DMS53 treated with DMSO at 0.1 percent for 48 hours (cell line): ENCODE data around the gene PCSK4.
"Not testable (repeated sequence)": the region's sequence is repeated elsewhere in the genome, so short reads cannot be mapped to it uniquely, and the experiment has no call there.

Experiments used
- DNase-seq: peaks from one replicate; lab custom pipeline; 2025; ENCODE audit not compliant: unreplicated experiment; lab: John Stamatoyannopoulos, UW

Gene PCSK4

GRCh38 chr19:1490311-1491113 is at the start of gene PCSK4:
TSS of gene PCSK4 (minus strand) at chr19:1490350. CDS start at chr19:1490346, 4 bp downstream.
- peak; percentile 94 for DNase-seq

- DNase-seq = not testable (repeated sequence)
Observed at GRCh38 chr19:1539749-1540148, 49.6 kb upstream of the PCSK4 start.

GRCh38 chr19:1538978-1539377 is 48.8 kb upstream of the PCSK4 start:
- no peak for DNase-seq

- not testable (repeated sequence) for DNase-seq
Observed at GRCh38 chr19:1535699-1536098, 45.5 kb upstream of the PCSK4 start.

GRCh38 chr19:1534972-1535371 is 44.8 kb upstream of the PCSK4 start:
- DNase-seq = no peak

- DNase-seq = no peak
Observed at GRCh38 chr19:1533510-1534150, 43.5 kb upstream of the PCSK4 start.

GRCh38 chr19:1532003-1532402 is 41.9 kb upstream of the PCSK4 start:
- DNase-seq = no peak

GRCh38 chr19:1531587-1531986 is 41.4 kb upstream of the PCSK4 start:
- no peak for DNase-seq

- not testable (repeated sequence) for DNase-seq
Observed at GRCh38 chr19:1530856-1531255, 40.7 kb upstream of the PCSK4 start.

- DNase-seq = no peak
Observed at GRCh38 chr19:1529430-1529816, 39.3 kb upstream of the PCSK4 start.

GRCh38 chr19:1528596-1529429 is 38.7 kb upstream of the PCSK4 start:
- no peak for DNase-seq

GRCh38 chr19:1527650-1528309 is 37.6 kb upstream of the PCSK4 start:
- DNase-seq = no peak

GRCh38 chr19:1526979-1527649 is 37.0 kb upstream of the PCSK4 start:
- DNase-seq = no peak

GRCh38 chr19:1526066-1526778 is 36.1 kb upstream of the PCSK4 start:
- no peak for DNase-seq

GRCh38 chr19:1525343-1525742 is 35.2 kb upstream of the PCSK4 start:
- no peak for DNase-seq

- DNase-seq = no peak
Observed at GRCh38 chr19:1524972-1525325, 34.8 kb upstream of the PCSK4 start.

GRCh38 chr19:1524287-1524971 is 34.3 kb upstream of the PCSK4 start:
- DNase-seq = no peak

GRCh38 chr19:1523412-1524286 is 33.5 kb upstream of the PCSK4 start, which contains the start of gene PLK5:
TSS of gene PLK5 (plus strand) at chr19:1524077. CDS start at chr19:1526997, 2,920 bp downstream.
- DNase-seq = no peak
